HG03060 (cell line): Measurements from ENCODE around the gene CLCNKA.
"Not testable (repeated sequence)": the region's sequence is repeated elsewhere in the genome, so short reads cannot be mapped to it uniquely, and the experiment has no call there.

Experiments used
- ATAC-seq: cut with Tn5 transposase; IDR thresholded peaks from one replicate; pipeline ENCODE4 v1.9.1; 2021; ENCODE audit warnings: low read depth, moderate number of reproducible peaks; ENCODE audit not compliant: unreplicated experiment

Gene CLCNKA

DNA sequence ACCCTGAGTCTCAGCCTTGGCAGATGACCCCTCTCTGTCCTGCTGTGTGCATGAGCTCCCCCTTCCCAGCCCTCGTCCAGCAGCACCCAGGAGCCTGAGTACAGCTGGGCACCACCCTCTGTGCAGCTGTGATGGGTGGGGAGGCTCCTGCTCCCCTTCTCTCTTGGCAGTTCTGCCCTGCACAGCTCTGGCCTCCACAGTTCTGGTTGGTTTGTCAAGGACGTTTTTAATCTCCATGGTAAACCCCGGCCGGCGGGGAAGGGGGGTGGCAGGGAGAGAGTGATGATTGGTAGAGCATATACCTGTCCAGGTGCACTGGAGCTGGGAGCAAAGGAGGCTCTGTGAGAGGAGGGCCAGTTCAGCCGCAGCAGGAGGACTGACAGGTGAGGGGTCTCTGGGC is at the start of gene CLCNKA:
Gene CLCNKA, plus strand, starts transcription at position 356 of the 400 bp plus-strand sequence. CDS start 584 bp downstream, outside the sequence.
- no peak for ATAC-seq

DNA sequence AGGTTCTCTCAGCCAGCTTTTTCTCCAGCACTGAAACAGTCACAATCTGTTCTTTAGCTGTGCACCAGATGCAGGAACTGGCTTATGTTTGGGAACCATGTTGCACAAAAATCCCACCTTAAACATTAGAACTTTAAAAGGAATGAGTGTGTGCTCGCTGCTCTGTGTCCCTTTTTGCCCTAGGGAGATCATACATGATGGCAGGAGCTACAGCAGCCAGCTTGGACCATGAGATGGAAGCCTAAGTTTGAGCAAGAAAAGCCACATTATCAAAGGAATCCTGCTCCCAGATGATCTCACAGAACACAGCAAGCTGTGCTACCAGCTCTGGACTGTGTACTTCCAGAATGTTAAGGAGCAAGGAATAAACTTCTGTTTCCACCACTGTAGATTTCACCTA is 49.4 kb upstream of the CLCNKA start:
- no peak for ATAC-seq

DNA sequence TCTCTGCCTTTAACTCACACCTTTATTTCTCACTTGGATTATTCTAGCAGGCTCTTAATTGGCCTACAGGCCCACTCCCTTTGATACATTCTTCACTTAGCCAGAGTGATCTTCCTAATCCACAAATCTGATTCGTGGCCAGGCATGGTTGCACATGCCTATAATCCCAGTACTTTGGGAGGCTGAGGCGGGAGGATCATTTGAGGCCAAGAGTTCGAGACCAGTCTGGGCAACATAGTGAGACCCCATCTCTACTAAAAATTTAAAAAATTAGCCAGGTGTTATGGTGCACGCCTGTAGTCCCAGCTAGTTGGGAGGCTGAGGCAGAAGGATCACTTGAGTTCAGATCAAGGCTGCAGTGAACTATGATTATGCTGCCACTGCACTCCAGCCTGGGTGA is 48.1 kb upstream of the CLCNKA start:
- ATAC-seq = no peak

DNA sequence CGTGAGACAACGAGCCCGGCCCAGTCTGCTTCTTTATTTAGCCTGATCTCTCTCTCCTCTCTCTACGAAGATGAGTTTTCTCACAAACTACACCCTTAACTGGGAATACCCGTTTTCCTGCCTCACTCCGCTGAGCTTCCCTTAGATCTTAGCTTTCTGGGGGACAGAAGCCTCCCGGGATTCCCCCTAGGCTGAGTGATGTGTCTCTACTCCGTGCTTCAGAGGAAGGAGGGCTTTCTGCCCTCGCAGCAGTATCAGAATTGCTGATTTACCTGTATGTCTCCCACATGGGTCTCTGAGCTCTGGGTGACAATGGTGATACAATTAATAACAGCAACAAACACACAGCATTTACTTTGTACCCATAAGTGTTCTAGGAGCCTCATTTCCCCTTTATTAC is 47.0 kb upstream of the CLCNKA start:
- ATAC-seq = no peak

DNA sequence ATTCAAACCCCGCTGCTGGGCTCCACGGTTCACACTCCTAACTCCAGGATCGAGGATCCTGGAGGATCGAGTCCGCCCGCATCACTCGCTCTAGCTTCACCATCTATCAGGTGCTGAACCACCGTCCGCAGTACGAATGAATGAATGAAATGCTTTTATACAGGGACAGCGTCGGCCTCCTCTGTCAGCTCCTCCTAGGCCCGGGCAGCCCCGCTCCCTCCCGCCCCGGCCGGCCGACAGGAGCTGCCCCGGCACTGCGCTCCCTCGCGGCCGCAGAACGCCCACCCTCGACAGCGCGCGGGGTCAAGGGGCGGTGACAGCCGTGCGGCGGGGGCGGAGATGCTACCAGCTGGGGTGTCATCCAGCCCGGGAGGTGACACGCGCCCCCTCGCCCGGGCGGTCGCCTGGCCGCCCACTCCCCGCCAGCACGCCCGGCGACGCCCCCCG is 46.5 kb upstream of the CLCNKA start:
- peak; percentile 33 for ATAC-seq

DNA sequence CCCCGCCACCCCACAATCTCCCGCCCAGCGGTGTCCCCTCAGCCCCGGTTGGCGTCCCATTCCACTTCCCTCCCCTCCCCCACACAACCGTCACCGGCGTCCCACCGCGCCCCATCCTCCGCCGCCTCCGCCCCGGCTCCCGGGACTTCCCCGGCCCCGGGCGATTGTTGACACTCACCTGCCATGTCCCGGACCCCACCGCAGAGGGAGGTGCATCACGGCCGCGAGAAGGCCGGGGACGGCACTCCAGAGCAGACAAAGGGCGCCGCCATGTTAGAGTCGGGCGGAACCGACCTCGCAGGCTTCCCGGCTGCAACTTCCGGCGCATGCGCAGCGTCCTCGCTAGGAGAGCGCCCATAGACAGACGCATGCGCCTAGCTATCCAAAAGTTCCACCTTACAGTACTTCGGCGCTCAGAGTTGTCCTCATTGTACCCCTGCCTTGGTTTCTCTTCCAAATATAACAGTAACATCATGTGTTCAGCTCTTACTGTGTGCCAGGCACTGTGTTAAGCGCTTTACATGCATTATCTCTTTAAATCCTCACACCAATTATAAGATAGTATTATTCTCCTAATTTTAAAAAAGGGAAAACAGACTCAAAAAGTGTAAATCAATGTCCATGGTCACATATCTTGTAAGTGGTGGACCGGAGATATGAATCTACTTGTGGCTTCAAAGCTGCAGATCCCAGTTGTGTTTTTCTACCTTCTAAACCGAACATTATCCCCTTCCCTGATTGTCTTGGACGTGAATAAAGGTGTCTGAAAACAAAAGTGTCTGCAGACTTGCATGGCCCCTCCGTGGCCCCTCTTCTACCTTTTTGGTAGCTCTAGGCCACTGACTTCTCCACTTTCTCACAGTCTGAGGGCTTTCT is 45.8 kb upstream of the CLCNKA start, which contains the start of gene ZBTB17:
Gene ZBTB17, minus strand, starts transcription at position 297 of the 876 bp plus-strand sequence. CDS start 27,606 bp downstream, outside the sequence.
- ATAC-seq = peak; percentile 82

DNA sequence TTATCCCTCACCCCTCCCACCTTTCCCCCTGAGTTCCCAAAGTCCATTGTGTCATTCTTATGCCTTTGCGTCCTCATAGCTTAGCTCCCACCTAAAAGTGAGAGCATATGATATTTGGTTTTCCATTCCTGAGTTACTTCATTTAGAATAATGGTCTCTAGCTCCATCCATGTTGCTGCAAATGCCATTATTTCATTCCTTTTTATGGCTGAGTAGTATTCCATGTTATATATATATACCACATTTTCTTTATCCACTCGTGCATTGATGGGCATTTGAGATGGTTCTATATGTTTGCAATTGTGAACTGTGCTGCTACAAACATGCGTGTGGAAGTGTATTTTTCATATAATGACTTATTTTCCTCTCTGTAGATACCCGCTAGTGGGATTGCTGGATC is 43.9 kb upstream of the CLCNKA start:
- not testable (repeated sequence) for ATAC-seq

DNA sequence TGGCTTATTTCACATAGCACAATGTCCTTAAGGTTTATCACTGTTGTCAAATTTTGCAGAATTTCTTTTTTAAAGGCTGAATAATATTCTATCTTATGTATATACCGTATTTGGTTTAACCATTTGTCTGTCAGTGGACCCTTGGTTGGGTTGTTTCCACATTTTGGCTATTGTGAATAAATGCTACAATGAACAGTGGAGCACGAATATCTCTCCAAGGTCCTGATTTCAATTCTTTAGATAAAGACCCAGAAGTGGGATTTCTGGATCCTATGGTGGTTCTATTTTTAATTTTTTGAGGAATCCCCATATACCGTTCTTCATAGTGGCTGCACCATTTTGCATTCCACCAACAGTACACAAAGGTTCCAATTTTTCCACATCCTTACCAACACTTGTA is 40.2 kb upstream of the CLCNKA start:
- ATAC-seq = no peak

DNA sequence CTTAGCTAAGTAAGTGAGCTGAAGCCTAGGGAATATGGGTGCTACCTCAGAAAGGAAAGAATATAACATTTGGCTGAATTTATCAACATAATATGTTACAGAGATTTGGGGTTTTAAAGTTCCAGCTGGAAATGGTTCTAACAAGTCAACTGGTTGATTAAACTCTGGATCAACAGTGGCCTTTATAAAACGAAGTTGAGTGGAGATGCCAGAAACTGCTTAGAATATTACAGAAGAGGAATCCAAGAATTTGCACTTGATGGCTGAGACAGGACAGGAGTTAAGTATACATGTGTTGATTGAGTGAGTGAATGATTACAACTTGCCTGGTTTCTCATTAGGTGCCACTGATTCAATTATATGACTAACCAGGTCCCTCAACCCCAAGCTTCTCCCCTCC is 38.6 kb upstream of the CLCNKA start:
- no peak for ATAC-seq

DNA sequence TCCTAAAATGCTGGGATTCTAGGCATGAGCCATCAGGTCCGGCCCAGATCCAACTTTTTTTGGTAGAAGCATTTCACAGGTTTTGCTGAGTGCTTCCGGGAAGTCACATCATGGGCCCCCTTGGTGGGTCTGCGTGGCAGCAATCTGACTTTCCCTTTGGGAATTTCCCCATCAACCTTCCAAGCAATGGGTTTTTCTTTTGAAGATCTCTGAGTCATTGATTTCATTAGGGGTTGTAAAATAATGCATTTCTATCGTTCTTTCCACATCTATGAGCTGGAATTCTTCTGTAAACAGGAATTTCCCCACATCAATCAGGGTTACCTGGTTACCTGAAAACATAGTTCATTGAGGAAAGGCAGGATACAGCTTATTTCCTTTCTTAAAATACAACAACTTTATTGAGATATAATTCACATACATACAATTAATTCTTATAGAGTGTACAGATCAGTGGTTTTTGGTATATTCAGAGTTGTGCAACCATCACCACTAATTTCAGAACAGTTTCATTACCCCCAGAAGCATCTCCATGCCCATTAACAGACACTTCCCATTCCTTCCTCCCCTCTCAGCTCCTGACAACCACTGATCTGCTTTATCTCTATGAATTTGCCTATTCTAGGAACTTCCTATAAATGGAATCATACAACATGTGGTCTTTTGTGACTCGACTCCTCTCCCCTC is 36.1 kb upstream of the CLCNKA start:
- no peak for ATAC-seq

DNA sequence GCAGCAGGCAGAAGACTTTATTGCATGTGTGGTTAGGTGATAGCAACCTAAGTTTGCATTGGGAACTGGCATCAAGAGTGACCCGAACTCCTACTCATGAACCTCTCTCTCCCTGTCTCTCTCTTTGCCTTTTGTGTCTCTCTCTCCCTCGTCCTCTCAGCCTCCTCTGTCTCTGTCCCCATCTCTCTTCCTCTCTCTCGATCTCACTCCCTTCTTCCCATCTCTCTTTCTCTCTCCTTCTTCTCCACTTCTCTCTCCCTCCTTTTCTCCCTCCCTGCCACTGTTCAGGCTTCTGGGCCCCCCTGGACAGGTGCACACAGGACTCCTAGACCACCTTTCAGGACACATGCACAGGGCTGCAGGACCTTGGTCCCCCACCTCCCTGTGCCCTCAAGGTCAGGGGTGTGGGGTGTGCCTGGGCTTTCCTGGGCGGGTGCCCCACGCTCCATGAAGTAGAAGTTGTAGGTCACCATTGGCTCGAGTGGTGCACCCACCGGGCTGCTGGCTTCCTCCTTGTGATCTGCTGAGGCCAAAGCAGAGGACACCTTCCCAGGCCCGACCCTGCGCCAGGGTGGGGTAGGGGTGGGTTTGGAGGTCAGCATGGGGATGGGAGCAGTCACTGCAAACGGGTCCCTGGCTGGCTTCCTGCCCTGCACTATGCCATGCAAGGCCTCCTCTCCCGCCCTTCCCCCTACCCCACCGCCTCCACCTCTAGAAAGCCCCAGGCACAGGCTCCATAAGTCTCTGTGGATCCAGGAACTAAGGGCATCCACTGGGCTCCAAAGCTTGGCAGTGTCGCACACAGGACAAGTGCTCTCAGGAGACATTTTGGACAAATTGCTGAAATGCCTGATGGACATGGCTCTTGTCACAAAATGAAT is 32.7 kb upstream of the CLCNKA start:
- ATAC-seq = no peak

DNA sequence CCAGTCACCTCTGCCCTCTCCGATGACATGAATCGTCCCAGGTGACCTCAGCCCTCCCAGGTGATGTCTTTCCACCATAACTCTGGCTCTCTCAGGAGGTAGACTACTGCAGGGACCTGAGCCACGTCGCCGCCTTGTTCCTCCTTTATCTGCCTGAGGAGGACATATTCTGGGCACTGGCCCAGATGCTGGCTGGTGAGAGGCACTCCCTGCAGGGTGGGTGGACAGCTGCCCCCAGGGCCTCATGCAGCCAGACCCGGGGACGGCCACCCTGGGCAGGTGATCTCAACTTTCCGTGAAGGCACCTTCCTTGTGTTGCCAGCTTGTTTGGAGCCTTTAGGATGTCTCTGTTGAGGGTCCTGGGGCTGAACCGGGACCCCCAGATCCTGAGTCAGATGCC is 32.1 kb upstream of the CLCNKA start:
- ATAC-seq = no peak

DNA sequence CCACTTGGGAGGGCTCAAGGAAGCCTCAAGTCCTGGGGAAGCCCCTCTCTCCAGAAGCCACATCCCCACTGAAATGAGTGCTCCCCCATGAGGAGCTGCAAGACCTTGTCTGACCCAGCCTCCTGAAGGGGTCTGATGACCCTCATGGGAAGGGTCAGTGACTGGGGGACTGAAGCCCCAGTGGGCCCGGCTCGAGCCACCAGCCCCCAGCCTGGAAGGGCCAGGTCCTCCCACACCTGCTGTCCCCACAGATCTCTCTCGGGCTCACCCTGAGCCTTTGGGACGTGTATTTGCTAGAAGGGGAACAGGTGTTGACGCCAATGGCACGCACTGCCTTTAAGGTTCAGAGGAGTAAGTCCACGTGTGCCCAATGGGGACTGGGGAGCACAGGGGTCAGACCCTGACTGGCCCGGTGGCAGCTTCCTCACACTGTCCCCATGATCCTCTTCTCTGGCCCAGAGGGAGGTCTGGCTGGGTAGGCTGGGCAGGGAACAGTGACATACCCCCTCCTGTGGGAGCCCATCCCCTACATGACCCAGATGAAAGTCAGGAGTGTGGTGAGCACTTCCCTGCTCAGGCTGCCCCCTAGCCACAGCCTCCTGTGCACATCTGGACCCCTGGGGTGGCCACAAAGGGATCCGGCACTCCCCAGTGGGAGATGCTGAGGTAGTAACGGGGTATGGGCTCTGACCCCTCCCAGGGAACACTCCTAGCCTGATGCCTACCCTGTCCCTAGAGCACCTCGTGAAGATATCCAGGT is 30.2 kb upstream of the CLCNKA start:
- ATAC-seq = no peak

DNA sequence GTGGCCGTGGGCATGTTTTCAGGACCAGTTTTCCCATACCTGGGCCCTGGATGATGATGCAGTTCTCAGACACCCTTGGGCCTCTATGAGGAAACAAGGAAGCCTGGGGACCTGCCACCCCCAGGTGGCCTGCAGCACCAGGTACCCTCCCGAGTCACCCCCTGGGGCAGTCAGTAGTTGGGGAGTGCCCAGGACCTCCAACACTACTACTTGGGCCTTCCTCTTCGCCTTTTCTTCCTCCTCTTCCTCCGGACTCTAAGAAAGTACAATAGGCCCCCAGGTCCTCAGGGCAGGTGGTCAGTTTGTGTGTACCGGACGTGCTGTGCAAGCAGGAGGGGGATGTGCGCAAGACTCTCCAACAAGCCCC is 29.7 kb upstream of the CLCNKA start:
- ATAC-seq = no peak

DNA sequence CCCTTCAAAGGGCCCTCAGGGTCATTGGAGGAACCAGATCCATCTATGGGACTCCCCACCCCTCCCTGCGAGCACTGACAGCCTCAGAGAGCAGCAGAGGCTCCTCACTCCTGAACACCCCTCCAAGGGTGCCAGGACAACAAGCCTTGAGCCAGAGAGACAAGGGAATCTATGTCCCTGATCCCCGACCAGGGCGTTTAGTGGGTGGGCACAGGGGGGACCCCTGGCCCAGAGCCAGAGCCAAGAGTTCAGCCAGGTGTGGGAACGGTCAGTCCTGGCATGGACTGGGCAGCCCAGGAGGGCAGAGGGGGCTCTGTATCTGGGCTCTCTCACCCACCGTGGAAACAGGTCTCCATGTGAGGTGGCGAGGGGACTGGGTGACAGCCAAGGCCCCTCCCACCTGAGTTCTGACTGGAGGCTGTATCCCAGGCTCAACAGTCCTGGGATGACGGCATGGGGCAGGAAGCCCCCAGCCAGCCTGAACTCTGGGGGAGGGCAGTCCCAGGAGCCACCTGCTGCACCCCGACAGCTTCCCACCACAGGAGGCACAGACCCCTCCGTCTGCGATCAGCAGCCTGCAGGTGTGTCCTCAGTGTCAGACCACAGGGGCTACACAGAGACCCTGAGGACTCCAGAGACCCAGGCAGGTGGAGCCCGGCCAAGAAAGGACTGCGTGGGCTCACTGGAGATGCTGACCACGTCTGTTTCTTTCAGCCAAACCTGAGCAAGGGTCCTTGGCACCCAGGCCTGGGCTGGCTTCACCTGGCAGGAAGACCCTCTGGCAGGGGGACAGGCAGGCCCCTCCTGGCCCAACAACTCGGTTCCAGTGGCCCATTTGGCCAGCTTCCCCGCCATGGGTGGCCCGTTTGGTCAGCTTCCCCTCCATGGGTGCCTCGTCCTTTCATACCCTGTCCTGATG is 29.0 kb upstream of the CLCNKA start:
- no peak for ATAC-seq

DNA sequence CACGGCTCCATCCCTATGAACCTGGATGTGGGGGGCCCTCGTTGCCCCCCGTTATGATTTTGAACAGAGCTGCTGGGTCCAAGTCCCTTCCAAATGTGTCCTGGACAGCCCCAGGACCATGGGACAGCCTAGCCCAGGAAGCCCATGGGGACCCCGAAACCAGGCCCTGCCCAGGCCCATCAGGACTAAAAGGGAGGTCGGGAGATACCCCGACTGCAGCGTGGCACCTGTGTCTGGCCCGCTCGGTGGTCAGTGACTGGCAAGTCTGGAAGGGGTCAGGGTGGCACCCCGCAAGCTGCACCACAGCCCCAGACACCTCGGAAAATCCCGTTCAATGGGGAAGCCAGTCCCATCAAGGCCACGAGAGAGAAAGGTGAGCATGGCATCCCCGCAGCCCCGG is 28.2 kb upstream of the CLCNKA start:
- no peak for ATAC-seq

DNA sequence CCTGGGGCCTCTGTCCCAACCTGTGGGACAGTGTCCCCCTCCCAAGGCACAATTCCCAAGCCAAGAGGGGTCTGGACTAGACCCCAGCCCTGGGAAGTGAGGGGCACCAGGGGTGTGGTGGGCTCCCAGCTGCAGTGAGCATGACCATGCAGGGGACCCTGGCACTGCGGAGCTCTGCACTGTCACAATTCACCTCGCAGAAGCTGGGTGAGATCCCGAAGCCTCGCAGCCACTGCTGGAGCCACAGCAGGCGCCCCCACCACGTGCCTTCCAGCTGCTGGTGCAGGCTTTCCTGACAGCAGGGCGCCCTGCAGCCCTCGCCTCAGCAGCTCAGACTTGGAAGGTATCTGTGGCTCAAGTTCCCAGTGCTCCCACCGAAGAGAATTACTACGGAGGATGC is 27.8 kb upstream of the CLCNKA start:
- ATAC-seq = no peak

DNA sequence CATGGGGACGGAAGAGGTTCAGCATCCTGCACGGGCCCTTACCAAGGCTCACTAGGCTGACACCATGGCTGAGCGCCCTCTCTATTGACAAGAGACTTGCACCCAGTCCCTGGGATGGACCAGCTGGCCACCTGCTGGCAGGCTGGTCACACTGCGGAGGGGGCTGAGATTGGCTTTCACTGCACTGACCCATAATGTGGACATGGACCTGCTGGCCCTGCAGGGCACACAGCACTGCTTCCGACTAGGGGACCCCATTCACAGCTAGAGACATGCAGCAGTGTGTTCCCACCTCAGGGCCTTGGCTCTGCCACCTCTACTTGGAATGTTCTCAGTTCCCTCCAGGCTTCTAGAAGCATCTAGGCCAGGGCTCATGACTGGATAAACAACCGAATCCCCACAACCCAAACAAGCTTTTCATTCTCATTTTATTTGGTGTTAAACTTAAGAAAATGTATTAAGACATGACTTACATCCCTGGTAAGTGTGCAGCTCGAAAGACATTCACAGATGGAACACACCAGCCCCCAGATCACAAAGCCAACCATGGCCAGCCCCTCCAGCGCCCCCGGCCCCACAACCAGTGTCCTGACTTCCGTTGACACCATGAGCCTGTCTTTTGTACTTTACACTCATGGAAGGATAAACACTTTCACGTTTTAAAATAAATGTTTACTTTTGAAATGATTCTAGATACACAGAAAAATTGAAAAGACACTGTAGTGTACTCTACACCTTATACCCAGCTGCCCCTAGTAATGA is 27.1 kb upstream of the CLCNKA start:
- no peak for ATAC-seq
